A673 (cell line): ENCODE results near the gene PERM1.

Source experiments
- CTCF ChIP-seq: fragments of 300-800, 200-600 bp; sonication (generic); conservative IDR thresholded peaks from 2 replicates; pipeline ENCODE4 v1.5.1; 2017; ENCODE audit warnings: low read depth, mild to moderate bottlenecking, antibody characterized with exemption, low read length, moderate library complexity, mixed read lengths
- EZH2 ChIP-seq: fragments of 200-600 bp; sonication (generic); IDR thresholded peaks from 2 replicates; pipeline ENCODE4 v1.6.1; 2017; ENCODE audit warnings: borderline replicate concordance, low read depth, mild to moderate bottlenecking, mixed read lengths, antibody characterized with exemption, low read length; ENCODE audit not compliant: poor library complexity, severe bottlenecking

- TF ChIP-seq CTCF: no peak
- TF ChIP-seq EZH2: no peak
Observed at GRCh38 chr1:970973-971730, 10.7 kb downstream of the PERM1 start.
